ENCODE measurements around the gene PACSIN3.

DNA sequence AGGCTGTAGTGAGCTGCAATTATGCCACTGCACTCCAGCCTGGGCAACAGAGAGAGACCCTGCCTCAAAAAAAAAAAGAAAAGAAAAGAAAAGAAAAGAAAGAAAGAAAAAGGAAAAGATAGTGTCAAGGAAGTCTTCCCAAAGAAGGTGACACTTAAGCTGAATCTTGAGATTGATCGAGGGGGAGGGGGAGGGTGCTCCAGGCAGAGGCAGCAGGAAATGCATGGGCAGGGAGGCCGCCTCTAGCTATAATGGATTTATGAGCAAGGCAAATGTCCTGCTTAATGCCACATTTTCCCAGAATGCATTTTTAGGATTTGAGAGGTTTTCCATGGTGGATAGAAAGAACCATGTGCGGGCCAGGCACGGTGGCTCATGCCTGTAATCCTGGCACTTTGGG is 14.8 kb upstream of the PACSIN3 start:
- no peak for TF ChIP-seq CTCF (IDR thresholded peaks at IDR 0.05; ENCODE audit: borderline replicate concordance, extremely low read depth, low read length, poor library complexity, severe bottlenecking)
- TF ChIP-seq EZH2 (IDR thresholded peaks at IDR 0.05; ENCODE audit: borderline replicate concordance, low read depth, low read length, severe bottlenecking), result no peak

Data from DND-41 (cell line).